Fibroblast of lung (primary cell): Measurements from ENCODE around the gene CMIP. TPM values are rescaled to one million over a fixed set of nuclear protein-coding genes. Genes with fewer than 3 reads are reported as not detected.

Experiments used
- DNase-seq, 2 donors: peaks; one replicate each; pipeline versions ENCODE4 v3.0.0 to v3.0.0-alpha.2; 2010; ENCODE audit warnings: low read depth in 2 of 2
- H2AFZ ChIP-seq: 2 replicates; pipeline ENCODE4 v1.5.1; 2012; ENCODE audit warnings: low read length, control low read depth, inconsistent platforms
- H3K27ac ChIP-seq: 2 replicates; pipeline ENCODE4 v1.5.1; 2011; ENCODE audit warnings: low read length, control low read depth; ENCODE audit not compliant: insufficient read depth
- H3K27me3 ChIP-seq: 2 replicates; pipeline ENCODE4 v1.5.1; 2011; ENCODE audit warnings: mild to moderate bottlenecking, low read length; ENCODE audit not compliant: control insufficient read depth, insufficient read depth
- H3K36me3 ChIP-seq: 2 replicates; pipeline ENCODE4 v1.5.1; 2011; ENCODE audit warnings: low read length; ENCODE audit not compliant: control insufficient read depth, insufficient read depth
- H3K4me1 ChIP-seq: 2 replicates; pipeline ENCODE4 v1.5.1; 2011; ENCODE audit warnings: low read length; ENCODE audit not compliant: control insufficient read depth, insufficient read depth; ENCODE audit errors: extremely low read depth
- H3K4me2 ChIP-seq: 2 replicates; pipeline ENCODE4 v1.5.1; 2011; ENCODE audit warnings: low read length, control low read depth; ENCODE audit not compliant: insufficient read depth; ENCODE audit errors: extremely low read depth
- H3K4me3 ChIP-seq, 4 experiments: fragments of 200-600 bp in 1 of 4; sonication (generic) in 1 of 4; replicated peaks in 1 of 4; 2 replicates each; pipeline ENCODE4 v1.5.1; 2011 to 2016; ENCODE audit warnings: low read length in 4 of 4, low read depth in 3 of 4, mild to moderate bottlenecking in 3 of 4, control low read depth in 2 of 4, inconsistent platforms in 1 of 4, mixed read lengths in 1 of 4; ENCODE audit not compliant: insufficient read depth in 1 of 4; ENCODE audit errors: control extremely low read depth in 1 of 4
- H3K79me2 ChIP-seq: 2 replicates; pipeline ENCODE4 v1.5.1; 2012; ENCODE audit warnings: mild to moderate bottlenecking, low read length, inconsistent platforms; ENCODE audit not compliant: control insufficient read depth, insufficient read depth
- H3K9ac ChIP-seq: 2 replicates; pipeline ENCODE4 v1.5.1; 2011; ENCODE audit warnings: mild to moderate bottlenecking, low read length, control low read depth; ENCODE audit not compliant: insufficient read depth
- H3K9me3 ChIP-seq: 2 replicates; pipeline ENCODE4 v1.5.1; 2012; ENCODE audit warnings: low read depth, low read length; ENCODE audit not compliant: control insufficient read depth, insufficient read depth
- H4K20me1 ChIP-seq: 2 replicates; pipeline ENCODE4 v1.5.1; 2011; ENCODE audit warnings: low read length; ENCODE audit not compliant: control insufficient read depth, insufficient read depth; ENCODE audit errors: extremely low read depth
- CTCF ChIP-seq, 2 donors: IDR thresholded peaks in 1 of 2; conservative IDR thresholded peaks in 1 of 2; 1 replicate in 1 of 2; 2 replicates in 1 of 2; pipeline ENCODE4 v1.5.1; 2011 to 2012; ENCODE audit warnings: low read length in 2 of 2, control low read depth in 1 of 2, inconsistent platforms in 1 of 2, low read depth in 1 of 2, mild to moderate bottlenecking in 1 of 2
- EZH2 ChIP-seq: IDR thresholded peaks from 2 replicates; pipeline ENCODE4 v1.5.1; 2012; ENCODE audit warnings: low read length, control low read depth, mild to moderate bottlenecking; ENCODE audit errors: missing control alignments
- polyA plus RNA-seq, 2 donors: library from polyadenylated mRNA; depleted of rRNA in 1 of 2; stranded (reverse) in 1 of 2; unstranded in 1 of 2; fragments of >200 nt; gene quantifications; 2 replicates each; pipeline ENCODE4 v1.2.1, GENCODE V29; 2011 to 2012; ENCODE audit warnings: missing spikeins in 1 of 2
- total RNA-seq: library from RNA; depleted of rRNA; stranded (reverse); fragments of >200 nt; gene quantifications from 2 replicates; pipeline ENCODE4 v1.2.1, GENCODE V29; 2014

Gene CMIP
- total and polyA plus RNA-seq, 2 donors (not counting 1 experiment from before 2014, with no cell fraction given), result 1.9 to 5.1 TPM

DNA sequence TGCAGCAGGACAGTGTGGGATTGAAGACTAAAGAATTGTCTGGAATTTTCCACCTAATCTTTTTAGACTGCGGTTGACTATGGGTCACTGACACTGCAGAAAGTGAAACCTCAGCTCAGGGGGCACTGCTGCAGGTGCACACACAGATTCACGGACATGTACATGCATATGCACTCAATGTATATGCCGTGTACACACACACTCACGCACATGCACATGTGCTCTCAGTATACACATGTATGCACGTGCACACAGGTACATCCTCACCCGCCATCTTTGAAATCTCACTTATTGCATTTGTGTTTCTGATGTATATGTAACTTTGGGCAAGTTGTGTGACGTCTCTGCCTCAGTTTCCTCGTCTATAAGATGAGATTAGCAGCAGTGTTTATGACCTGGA is 27.3 kb downstream of the CMIP start:
- Histone ChIP-seq H3K27ac (no peak overlapping the region), H3K27me3 (no peaks in the 10 kb centered on the region), H3K9ac (no peak overlapping the region), H3K4me2 (no peak overlapping the region), H3K79me2 (peaks cover 7% of the 10 kb centered on the region), H2AFZ (no peak overlapping the region), H4K20me1 (no peaks in the 10 kb centered on the region), H3K4me3 (no peak overlapping the region), H3K4me1 (peaks cover 5% of the 10 kb centered on the region), H3K9me3 (no peaks in the 10 kb centered on the region), H3K36me3 (no peaks in the 10 kb centered on the region)
- TF ChIP-seq EZH2, result no peak
- no peak for TF ChIP-seq CTCF (conservative IDR thresholded peaks at IDR 0.05 in 1 of 2, IDR thresholded peaks at IDR 0.05 in 1 of 2; ENCODE audit: low read depth in 1 of 2, low read length in 2 of 2)
- no peak for DNase-seq

DNA sequence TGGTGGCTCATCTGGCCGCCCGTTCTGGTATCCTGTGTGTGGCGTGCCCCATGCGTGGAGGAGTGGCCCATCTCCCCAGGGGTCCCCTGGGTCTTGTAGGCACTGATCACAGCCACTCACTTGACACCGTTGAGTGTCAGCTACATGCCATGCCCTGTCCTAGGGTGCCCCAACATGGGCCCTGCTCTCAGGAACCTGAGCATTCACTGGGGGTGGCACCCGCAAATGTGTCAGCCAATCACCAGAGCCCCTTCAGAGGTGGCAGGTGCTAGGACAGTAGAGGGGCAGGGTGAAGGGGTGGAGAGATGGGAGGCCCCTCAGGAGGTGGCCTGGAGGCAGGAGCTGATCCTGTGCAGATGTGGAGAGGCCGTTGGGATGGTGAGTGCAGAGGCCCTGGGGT is 27.8 kb downstream of the CMIP start:
- peaks cover 7% of the 10 kb centered on the region for H3K79me2 ChIP-seq
- no peak overlapping the region for H3K27ac ChIP-seq

GRCh38 chr16:81473066-81473488 is 28.5 kb downstream of the CMIP start:
- no peak overlapping the region for H3K4me2 ChIP-seq
- peaks cover 7% of the 10 kb centered on the region for H3K79me2 ChIP-seq
- no peak overlapping the region for H3K4me3 ChIP-seq
- H3K27ac ChIP-seq, result peak overlapping the region; percentile 34
- H4K20me1 ChIP-seq, result no peaks in the 10 kb centered on the region
- H3K27me3 ChIP-seq, result no peaks in the 10 kb centered on the region
- no peaks in the 10 kb centered on the region for H3K36me3 ChIP-seq
- peaks cover 5% of the 10 kb centered on the region for H3K4me1 ChIP-seq
- H3K9me3 ChIP-seq, result no peaks in the 10 kb centered on the region
- peak in 1 of 2 donors; percentile 20 for DNase-seq
- no peak overlapping the region for H3K9ac ChIP-seq
- no peak for TF ChIP-seq CTCF (conservative IDR thresholded peaks at IDR 0.05 in 1 of 2, IDR thresholded peaks at IDR 0.05 in 1 of 2; ENCODE audit: low read depth in 1 of 2, low read length in 2 of 2)
- no peak for TF ChIP-seq EZH2
- no peak overlapping the region for H2AFZ ChIP-seq

More for the DNA sequence above, 27.8 kb downstream of the CMIP start:
- no peak for DNase-seq
- Histone ChIP-seq H4K20me1 (no peaks in the 10 kb centered on the region), H3K9ac (no peak overlapping the region), H3K4me2 (no peak overlapping the region), H3K4me1 (peaks cover 5% of the 10 kb centered on the region), H3K36me3 (no peaks in the 10 kb centered on the region), H3K4me3 (no peak overlapping the region), H3K27me3 (no peaks in the 10 kb centered on the region), H2AFZ (no peak overlapping the region), H3K9me3 (no peaks in the 10 kb centered on the region)
- TF ChIP-seq EZH2 (no peak), CTCF (conservative IDR thresholded peaks at IDR 0.05 in 1 of 2, IDR thresholded peaks at IDR 0.05 in 1 of 2; ENCODE audit: low read depth in 1 of 2, low read length in 2 of 2) (no peak)
